Measurements from ENCODE around the gene CCDC27.

Gene CCDC27

GRCh38 chr1:3817138-3817740 is 65.0 kb downstream of the CCDC27 start:
- DNase-seq: no peak

- DNase-seq: no peak
These were observed 65.8 kb downstream of the CCDC27 start for GRCh38 chr1:3817821-3818597.

- DNase-seq: no peak
These were observed 67.5 kb downstream of the CCDC27 start for GRCh38 chr1:3819771-3820200.

- no peak for DNase-seq
These were observed 68.1 kb downstream of the CCDC27 start for GRCh38 chr1:3820316-3820715.

GRCh38 chr1:3821004-3821403 is 68.8 kb downstream of the CCDC27 start:
- DNase-seq: no peak
